ENCODE data around the gene B3GALT4. TPM values are rescaled to one million over a fixed set of nuclear protein-coding genes. Genes with fewer than 3 reads are reported as not detected.

Gene B3GALT4
- total RNA-seq, 4 donors from 2014 or later = 8.3 to 33.1 (median 28.5) TPM

- peaks cover 0 to 56% (median 0%) of the 10 kb centered on the region in 3 donors for H3K36me3 ChIP-seq
- H3K4me1 ChIP-seq = peaks cover 5 to 20% (median 11%) of the 10 kb centered on the region in 4 donors
- TF ChIP-seq, protein P1, sequence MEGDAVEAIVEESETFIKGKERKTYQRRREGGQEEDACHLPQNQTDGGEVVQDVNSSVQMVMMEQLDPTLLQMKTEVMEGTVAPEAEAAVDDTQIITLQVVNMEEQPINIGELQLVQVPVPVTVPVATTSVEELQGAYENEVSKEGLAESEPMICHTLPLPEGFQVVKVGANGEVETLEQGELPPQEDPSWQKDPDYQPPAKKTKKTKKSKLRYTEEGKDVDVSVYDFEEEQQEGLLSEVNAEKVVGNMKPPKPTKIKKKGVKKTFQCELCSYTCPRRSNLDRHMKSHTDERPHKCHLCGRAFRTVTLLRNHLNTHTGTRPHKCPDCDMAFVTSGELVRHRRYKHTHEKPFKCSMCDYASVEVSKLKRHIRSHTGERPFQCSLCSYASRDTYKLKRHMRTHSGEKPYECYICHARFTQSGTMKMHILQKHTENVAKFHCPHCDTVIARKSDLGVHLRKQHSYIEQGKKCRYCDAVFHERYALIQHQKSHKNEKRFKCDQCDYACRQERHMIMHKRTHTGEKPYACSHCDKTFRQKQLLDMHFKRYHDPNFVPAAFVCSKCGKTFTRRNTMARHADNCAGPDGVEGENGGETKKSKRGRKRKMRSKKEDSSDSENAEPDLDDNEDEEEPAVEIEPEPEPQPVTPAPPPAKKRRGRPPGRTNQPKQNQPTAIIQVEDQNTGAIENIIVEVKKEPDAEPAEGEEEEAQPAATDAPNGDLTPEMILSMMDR (IDR thresholded peaks at IDR 0.05) = no peak
- no peak for TF ChIP-seq POLR2A (IDR thresholded peaks at IDR 0.05)
- H3K27ac ChIP-seq = peak overlapping the region; percentile 60 to 80 (median 69)
- H3K9me3 ChIP-seq = no peaks in the 10 kb centered on the region
- H3K4me3 ChIP-seq = peak overlapping the region; percentile 66 to 86 (median 70)
- H3K27me3 ChIP-seq = no peaks in the 10 kb centered on the region
- DNase-seq = no peak
Measured at GRCh38 chr6:33289784-33290315, 12.9 kb downstream of the B3GALT4 start.

DNA sequence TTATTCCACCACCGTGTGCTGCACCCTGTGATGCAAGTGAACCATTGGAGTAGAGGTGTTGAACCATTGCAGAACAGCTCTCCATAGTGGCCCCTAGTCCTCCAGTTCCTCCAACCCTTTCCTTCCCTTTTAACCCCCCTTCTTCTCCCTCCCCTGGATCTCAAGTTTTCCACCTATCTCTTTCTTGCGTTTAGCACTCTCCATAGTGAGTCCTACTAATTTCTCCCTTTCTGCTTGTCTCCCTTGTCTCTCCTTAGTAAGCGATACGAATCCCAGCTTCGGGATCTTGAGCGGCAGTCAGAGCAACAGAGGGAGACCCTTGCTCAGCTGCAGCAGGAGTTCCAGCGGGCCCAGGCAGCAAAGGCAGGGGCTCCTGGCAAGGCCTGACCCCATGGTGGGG is 13.5 kb downstream of the B3GALT4 start:
- no peak for DNase-seq
- Histone ChIP-seq H3K4me3 (peak overlapping the region in 2 of 4 donors; percentile 73 to 86), H3K4me1 (peaks cover 5 to 20% (median 11%) of the 10 kb centered on the region in 4 donors), H3K27ac (no peak overlapping the region), H3K27me3 (no peaks in the 10 kb centered on the region), H3K9me3 (no peaks in the 10 kb centered on the region), H3K36me3 (peaks cover 0 to 56% (median 0%) of the 10 kb centered on the region in 3 donors)
- TF ChIP-seq, protein P1 (IDR thresholded peaks at IDR 0.05) = no peak
- TF ChIP-seq POLR2A (IDR thresholded peaks at IDR 0.05) = no peak

- H3K27ac ChIP-seq = no peak overlapping the region
- no peaks in the 10 kb centered on the region for H3K27me3 ChIP-seq
- no peak for TF ChIP-seq POLR2A (IDR thresholded peaks at IDR 0.05)
- TF ChIP-seq, protein P1 (IDR thresholded peaks at IDR 0.05) = no peak
- no peak for DNase-seq
- no peak overlapping the region for H3K4me3 ChIP-seq
- H3K36me3 ChIP-seq = peaks cover 0 to 42% (median 0%) of the 10 kb centered on the region in 3 donors
- no peaks in the 10 kb centered on the region for H3K9me3 ChIP-seq
- H3K4me1 ChIP-seq = peaks cover 5 to 25% (median 14%) of the 10 kb centered on the region in 4 donors
Measured at GRCh38 chr6:33292996-33293682, 16.2 kb downstream of the B3GALT4 start.

GRCh38 chr6:33294086-33294823 is 17.3 kb downstream of the B3GALT4 start:
- DNase-seq = no peak
- Histone ChIP-seq H3K4me1 (peaks cover 5 to 20% (median 9%) of the 10 kb centered on the region in 4 donors), H3K4me3 (no peak overlapping the region), H3K27me3 (no peaks in the 10 kb centered on the region), H3K9me3 (no peaks in the 10 kb centered on the region), H3K36me3 (peaks cover 0 to 42% (median 0%) of the 10 kb centered on the region in 3 donors), H3K27ac (no peak overlapping the region)
- TF ChIP-seq, protein P1 (IDR thresholded peaks at IDR 0.05) = no peak
- no peak for TF ChIP-seq POLR2A (IDR thresholded peaks at IDR 0.05)

DNA sequence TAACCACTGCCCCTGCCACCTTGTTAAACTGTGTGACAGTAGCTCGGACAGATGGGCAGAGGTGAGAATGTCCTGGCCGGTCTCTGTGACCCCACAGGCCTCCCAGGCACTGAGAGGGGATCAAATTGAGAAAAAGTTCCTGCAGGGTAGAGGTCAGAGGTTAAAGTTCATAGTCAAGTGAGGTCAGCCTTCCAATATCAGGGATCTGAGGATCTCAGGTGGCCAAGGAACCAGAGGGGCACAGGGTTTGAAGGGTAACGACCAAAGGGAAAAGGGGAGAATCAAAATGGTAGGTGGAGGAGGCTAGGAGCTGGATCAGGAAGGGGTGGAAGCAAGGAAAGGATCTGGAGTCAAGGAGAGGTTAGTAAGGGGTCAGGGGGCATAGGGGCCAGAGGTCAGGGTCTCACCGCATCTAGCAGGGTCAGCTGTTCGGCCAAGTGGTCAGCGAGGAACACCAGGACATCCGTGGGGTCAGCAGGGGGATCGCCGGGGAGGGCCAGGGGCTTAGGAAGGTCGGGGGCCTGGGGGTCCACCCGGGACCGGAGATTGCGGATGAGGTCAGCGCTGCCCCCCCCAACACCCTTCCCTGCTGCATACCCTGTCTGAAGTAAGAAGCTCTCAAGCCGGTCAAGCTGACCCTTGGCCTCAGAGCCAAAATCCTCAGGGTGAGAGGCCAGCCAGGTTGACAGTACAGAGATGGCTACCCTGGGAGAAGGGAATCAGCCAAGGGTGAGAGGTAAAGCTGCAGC is 18.9 kb downstream of the B3GALT4 start:
- Histone ChIP-seq H3K27me3 (no peaks in the 10 kb centered on the region), H3K4me1 (peaks cover 0 to 21% (median 6%) of the 10 kb centered on the region in 4 donors), H3K36me3 (peaks cover 0 to 42% (median 0%) of the 10 kb centered on the region in 3 donors), H3K9me3 (no peaks in the 10 kb centered on the region), H3K27ac (no peak overlapping the region), H3K4me3 (no peak overlapping the region)
- TF ChIP-seq, protein P1 (IDR thresholded peaks at IDR 0.05) = no peak
- no peak for TF ChIP-seq POLR2A (IDR thresholded peaks at IDR 0.05)
- no peak for DNase-seq

Measured in Peyer's patch (tissue), 4 donors.